ENCODE measurements around the gene SMYD3.

The SMYD3 gene

GRCh38 chr1:245995474-245995873 lies 511.6 kb downstream of the SMYD3 start:
- H3K36me3 ChIP-seq (replicated peaks; ENCODE audit: insufficient read depth, low read length): no peaks in the 10 kb centered on the region
- H3K27me3 ChIP-seq (replicated peaks; ENCODE audit: insufficient read depth, low read length): no peaks in the 10 kb centered on the region
- no peak overlapping the region for H3K4me3 ChIP-seq (ENCODE audit: low read length)
- H3K79me2 ChIP-seq (ENCODE audit: low read length): no peaks in the 10 kb centered on the region
- H3K4me2 ChIP-seq (ENCODE audit: low read depth, low read length): no peak overlapping the region
- H3K9ac ChIP-seq (ENCODE audit: low read length): no peak overlapping the region
- no peaks in the 10 kb centered on the region for H3K9me2 ChIP-seq (replicated peaks; ENCODE audit: insufficient read depth, low read length)
- no peaks in the 10 kb centered on the region for H3K4me1 ChIP-seq (ENCODE audit: low read length)
- no peaks in the 10 kb centered on the region for H4K20me1 ChIP-seq (ENCODE audit: insufficient read depth, low read length)
- no peak overlapping the region for H3K27ac ChIP-seq (ENCODE audit: low read length)
- no peak overlapping the region for H2AFZ ChIP-seq (ENCODE audit: low read length)
- TF ChIP-seq EZH2 (optimal IDR thresholded peaks at IDR 0.05; ENCODE audit: low read depth, low read length) (no peak), EZH2phosphoT487 (IDR thresholded peaks at IDR 0.05; ENCODE audit: low read length) (no peak)
- TF ChIP-seq, protein P1, sequence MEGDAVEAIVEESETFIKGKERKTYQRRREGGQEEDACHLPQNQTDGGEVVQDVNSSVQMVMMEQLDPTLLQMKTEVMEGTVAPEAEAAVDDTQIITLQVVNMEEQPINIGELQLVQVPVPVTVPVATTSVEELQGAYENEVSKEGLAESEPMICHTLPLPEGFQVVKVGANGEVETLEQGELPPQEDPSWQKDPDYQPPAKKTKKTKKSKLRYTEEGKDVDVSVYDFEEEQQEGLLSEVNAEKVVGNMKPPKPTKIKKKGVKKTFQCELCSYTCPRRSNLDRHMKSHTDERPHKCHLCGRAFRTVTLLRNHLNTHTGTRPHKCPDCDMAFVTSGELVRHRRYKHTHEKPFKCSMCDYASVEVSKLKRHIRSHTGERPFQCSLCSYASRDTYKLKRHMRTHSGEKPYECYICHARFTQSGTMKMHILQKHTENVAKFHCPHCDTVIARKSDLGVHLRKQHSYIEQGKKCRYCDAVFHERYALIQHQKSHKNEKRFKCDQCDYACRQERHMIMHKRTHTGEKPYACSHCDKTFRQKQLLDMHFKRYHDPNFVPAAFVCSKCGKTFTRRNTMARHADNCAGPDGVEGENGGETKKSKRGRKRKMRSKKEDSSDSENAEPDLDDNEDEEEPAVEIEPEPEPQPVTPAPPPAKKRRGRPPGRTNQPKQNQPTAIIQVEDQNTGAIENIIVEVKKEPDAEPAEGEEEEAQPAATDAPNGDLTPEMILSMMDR (IDR thresholded peaks at IDR 0.05; ENCODE audit: low read length): no peak
- no peaks in the 10 kb centered on the region for H3K9me3 ChIP-seq (replicated peaks; ENCODE audit: insufficient read depth, low read length)
- no peak for DNase-seq
- H3F3A ChIP-seq (ENCODE audit: insufficient read depth, low read length): no peaks in the 10 kb centered on the region

DNA sequence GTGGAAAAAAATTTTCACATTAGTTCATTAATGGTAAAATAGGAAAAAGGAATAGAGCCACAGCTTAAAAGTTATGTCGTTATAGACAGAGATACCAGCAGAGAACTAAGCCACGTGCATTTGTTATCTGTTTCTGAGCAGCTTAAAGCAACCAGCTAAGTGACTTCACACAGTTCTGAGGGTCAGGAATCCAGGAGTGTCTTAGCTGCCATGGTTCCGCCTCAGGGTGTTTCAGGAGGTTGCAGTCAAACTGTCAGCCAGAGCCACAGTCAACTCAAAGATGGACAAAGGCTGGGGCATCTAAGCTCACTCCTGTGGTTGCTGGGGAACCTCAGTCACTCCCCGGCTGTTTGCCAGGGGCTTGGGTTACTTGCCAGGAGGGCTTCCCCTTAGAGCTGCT lies 515.8 kb downstream of the SMYD3 start:
- Histone ChIP-seq H4K20me1 (ENCODE audit: insufficient read depth, low read length) (no peaks in the 10 kb centered on the region), H3K4me3 (ENCODE audit: low read length) (no peak overlapping the region), H3K9me2 (replicated peaks; ENCODE audit: insufficient read depth, low read length) (no peaks in the 10 kb centered on the region), H3K79me2 (ENCODE audit: low read length) (no peaks in the 10 kb centered on the region), H3K27me3 (replicated peaks; ENCODE audit: insufficient read depth, low read length) (no peaks in the 10 kb centered on the region), H3F3A (ENCODE audit: insufficient read depth, low read length) (no peaks in the 10 kb centered on the region), H3K4me2 (ENCODE audit: low read depth, low read length) (no peak overlapping the region), H3K9me3 (replicated peaks; ENCODE audit: insufficient read depth, low read length) (no peaks in the 10 kb centered on the region), H2AFZ (ENCODE audit: low read length) (no peak overlapping the region), H3K4me1 (ENCODE audit: low read length) (no peaks in the 10 kb centered on the region), H3K27ac (ENCODE audit: low read length) (no peak overlapping the region), H3K36me3 (replicated peaks; ENCODE audit: insufficient read depth, low read length) (no peaks in the 10 kb centered on the region), H3K9ac (ENCODE audit: low read length) (no peak overlapping the region)
- DNase-seq: no peak
- TF ChIP-seq EZH2phosphoT487 (IDR thresholded peaks at IDR 0.05; ENCODE audit: low read length): no peak
- TF ChIP-seq EZH2 (optimal IDR thresholded peaks at IDR 0.05; ENCODE audit: low read depth, low read length): no peak
- TF ChIP-seq, protein P1 (IDR thresholded peaks at IDR 0.05; ENCODE audit: low read length): no peak

DNA sequence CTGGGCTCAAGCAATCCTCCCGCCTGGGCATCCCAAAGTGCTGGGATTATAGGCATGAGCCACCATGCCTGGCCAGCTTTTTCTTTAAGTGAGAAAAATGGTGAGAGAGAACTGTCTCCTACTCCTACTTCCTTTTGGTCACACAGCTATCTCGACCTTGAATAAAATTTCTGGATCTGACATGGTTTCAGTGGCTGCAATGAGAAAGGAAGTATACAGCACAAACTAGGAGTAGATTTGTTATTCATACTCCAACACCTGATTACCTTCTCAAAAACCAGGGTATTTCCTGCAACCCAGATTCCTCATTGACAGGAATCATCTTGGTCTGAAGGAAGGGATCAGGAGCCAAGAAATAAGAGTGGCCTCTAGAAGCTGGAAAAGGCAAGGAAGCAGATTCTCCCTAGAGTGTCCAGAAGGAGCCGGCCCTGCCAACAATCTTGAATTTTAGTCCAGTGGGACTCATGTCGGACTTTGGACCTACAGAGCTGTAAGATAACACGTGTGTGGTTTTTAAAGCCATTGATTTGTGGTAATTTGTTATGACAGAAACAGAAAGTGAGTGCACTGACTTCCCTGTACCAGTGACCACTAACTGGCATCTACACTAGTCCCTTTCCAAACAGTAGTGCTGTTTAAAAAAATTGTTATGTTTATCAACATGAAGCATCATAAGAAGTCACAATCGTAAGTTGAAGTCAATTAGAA lies 516.6 kb downstream of the SMYD3 start:
- DNase-seq: no peak
- no peaks in the 10 kb centered on the region for H3K4me1 ChIP-seq (ENCODE audit: low read length)

More for the DNA sequence above, 516.6 kb downstream of the SMYD3 start:
- Histone ChIP-seq H3K36me3 (replicated peaks; ENCODE audit: insufficient read depth, low read length) (no peaks in the 10 kb centered on the region), H4K20me1 (ENCODE audit: insufficient read depth, low read length) (no peaks in the 10 kb centered on the region), H2AFZ (ENCODE audit: low read length) (no peak overlapping the region), H3K27me3 (replicated peaks; ENCODE audit: insufficient read depth, low read length) (no peaks in the 10 kb centered on the region), H3K79me2 (ENCODE audit: low read length) (no peaks in the 10 kb centered on the region), H3K9me2 (replicated peaks; ENCODE audit: insufficient read depth, low read length) (no peaks in the 10 kb centered on the region), H3K4me2 (ENCODE audit: low read depth, low read length) (no peak overlapping the region), H3K4me3 (ENCODE audit: low read length) (no peak overlapping the region), H3K27ac (ENCODE audit: low read length) (no peak overlapping the region), H3K9ac (ENCODE audit: low read length) (no peak overlapping the region), H3K9me3 (replicated peaks; ENCODE audit: insufficient read depth, low read length) (no peaks in the 10 kb centered on the region), H3F3A (ENCODE audit: insufficient read depth, low read length) (no peaks in the 10 kb centered on the region)
- TF ChIP-seq, protein P1 (IDR thresholded peaks at IDR 0.05; ENCODE audit: low read length): no peak
- TF ChIP-seq EZH2 (optimal IDR thresholded peaks at IDR 0.05; ENCODE audit: low read depth, low read length) (no peak), EZH2phosphoT487 (IDR thresholded peaks at IDR 0.05; ENCODE audit: low read length) (no peak)
